Prostate gland (tissue), 2 donors: ENCODE results near the gene LGALS3BP.

Experiments used
- CTCF ChIP-seq, 4 experiments: fragments of 200-600 bp in 2 of 4; fragments of 450-650 bp in 2 of 4; sonication (generic) in 2 of 4; IDR thresholded peaks; 1 replicate in 3 of 4; 2 replicates in 1 of 4; pipeline ENCODE4 v1.5.1; 2016 to 2019; ENCODE audit warnings: antibody characterized with exemption in 4 of 4, mild to moderate bottlenecking in 2 of 4, moderate library complexity in 2 of 4
- POLR2A ChIP-seq: fragments of 450-650 bp; IDR thresholded peaks from one replicate; pipeline ENCODE4 v1.6.1; 2016; ENCODE audit warnings: antibody characterized with exemption, mild to moderate bottlenecking
- POLR2AphosphoS5 ChIP-seq: sonication (generic); formaldehyde crosslinking; IDR thresholded peaks from one replicate; pipeline ENCODE4 v1.6.1; 2017; ENCODE audit warnings: antibody characterized with exemption

- TF ChIP-seq CTCF (IDR thresholded peaks at IDR 0.05) (no peak), POLR2A (no peak), POLR2AphosphoS5 (no peak)
These were observed 14.2 kb downstream of the LGALS3BP start for GRCh38 chr17:78965491-78965924.
